Bronchial epithelial cell (primary cell): ENCODE measurements around the gene KRTAP3-2. TPM values are rescaled to one million over a fixed set of nuclear protein-coding genes. Genes with fewer than 3 reads are reported as not detected.

Experiments
- DNase-seq: peaks from one replicate; pipeline ENCODE4 v3.0.0-alpha.2; 2010; ENCODE audit warnings: low read depth
- FAIRE-seq: peaks from 2 replicates; lab custom pipeline; 2011; peaks lifted over from hg19 to GRCh38; lab: Jason Lieb, UNC
- H3K27me3 ChIP-seq: 2 replicates; pipeline ENCODE4 v1.5.1; 2011; ENCODE audit warnings: low read length; ENCODE audit not compliant: control insufficient read depth, insufficient read depth
- H3K36me3 ChIP-seq: 2 replicates; pipeline ENCODE4 v1.5.1; 2011; ENCODE audit warnings: low read length; ENCODE audit not compliant: control insufficient read depth, insufficient read depth
- H3K4me3 ChIP-seq: 2 replicates; pipeline ENCODE4 v1.5.1; 2011; ENCODE audit warnings: mild to moderate bottlenecking, low read depth, low read length, control low read depth
- CTCF ChIP-seq: IDR thresholded peaks from 2 replicates; pipeline ENCODE4 v1.5.1; 2011; ENCODE audit warnings: mild to moderate bottlenecking, moderate library complexity, low read length, control low read depth, inconsistent platforms; ENCODE audit not compliant: insufficient read depth, severe bottlenecking
- total RNA-seq: library from RNA; depleted of rRNA; stranded (reverse); fragments of >200 nt; gene quantifications from 2 replicates; pipeline ENCODE4 v1.2.1, GENCODE V29; 2014

KRTAP3-2 gene
- total RNA-seq, 1 donor from 2014 or later, result not detected

- no peak within 1 kb of the TSS for H3K4me3 ChIP-seq
- no peak for TF ChIP-seq CTCF
- no peaks in the 10 kb centered on the region for H3K36me3 ChIP-seq
- H3K27me3 ChIP-seq, result no peaks in the 10 kb centered on the region
- DNase-seq, result no peak
- FAIRE-seq, result no peak
Measured at GRCh38 chr17:40993839-40994238, 5.9 kb downstream of the KRTAP3-2 start, which contains the start of gene KRTAP3-3. TSS of gene KRTAP3-3 (minus strand) at chr17:40994164. CDS start at chr17:40994097, 67 bp downstream.

GRCh38 chr17:40993084-40993483, 6.6 kb downstream of the KRTAP3-2 start:
- TF ChIP-seq CTCF, result no peak
- no peaks in the 10 kb centered on the region for H3K36me3 ChIP-seq
- H3K27me3 ChIP-seq, result no peaks in the 10 kb centered on the region
- no peak overlapping the region for H3K4me3 ChIP-seq
- DNase-seq (no peak), FAIRE-seq (no peak)

- no peaks in the 10 kb centered on the region for H3K27me3 ChIP-seq
- FAIRE-seq (no peak), DNase-seq (no peak)
- no peak overlapping the region for H3K4me3 ChIP-seq
- no peak for TF ChIP-seq CTCF
- no peaks in the 10 kb centered on the region for H3K36me3 ChIP-seq
Measured at GRCh38 chr17:40992666-40993065, 7.0 kb downstream of the KRTAP3-2 start.

- FAIRE-seq (peak; percentile 90), DNase-seq (peak; percentile 40)
- TF ChIP-seq CTCF, result no peak
- Histone ChIP-seq H3K27me3 (no peaks in the 10 kb centered on the region), H3K36me3 (no peaks in the 10 kb centered on the region), H3K4me3 (no peak overlapping the region)
Measured at GRCh38 chr17:40986920-40987319, 12.8 kb downstream of the KRTAP3-2 start.

GRCh38 chr17:40984226-40984625, 15.5 kb downstream of the KRTAP3-2 start, which contains the start of gene KRT40:
TSS of gene KRT40 (minus strand) at chr17:40984326. CDS start at chr17:40984273, 53 bp downstream.
- Histone ChIP-seq H3K4me3 (no peak within 1 kb of the TSS), H3K36me3 (no peaks in the 10 kb centered on the region), H3K27me3 (no peaks in the 10 kb centered on the region)
- TF ChIP-seq CTCF, result no peak
- no peak for DNase-seq
- FAIRE-seq, result no peak

- Histone ChIP-seq H3K4me3 (no peak overlapping the region), H3K27me3 (no peaks in the 10 kb centered on the region), H3K36me3 (no peaks in the 10 kb centered on the region)
- no peak for TF ChIP-seq CTCF
- DNase-seq (no peak), FAIRE-seq (no peak)
Measured at GRCh38 chr17:40981115-40981514, 18.6 kb downstream of the KRTAP3-2 start.
